Neural cell (in vitro differentiated cells): ENCODE measurements around the gene FLOT1. TPM values are rescaled to one million over a fixed set of nuclear protein-coding genes. Genes with fewer than 3 reads are reported as not detected.

ENCODE experiments used
- H2AFZ ChIP-seq: fragments of 200-600, 300-800 bp; sonication (generic), shearing (Covaris generic); 2 replicates; pipeline ENCODE4 v1.6.0; 2014; ENCODE audit warnings: low read depth, mild to moderate bottlenecking, antibody characterized with exemption, low read length, moderate library complexity
- H3F3A ChIP-seq: fragments of 200-600 bp; shearing (Covaris generic); 2 replicates; pipeline ENCODE4 v1.6.1; 2016; ENCODE audit warnings: mild to moderate bottlenecking, moderate library complexity, mixed read lengths, antibody characterized with exemption, low read length; ENCODE audit not compliant: insufficient read depth, poor library complexity, severe bottlenecking
- H3K27ac ChIP-seq: fragments of 200-600, 300-800 bp; sonication (generic), shearing (Covaris generic); 2 replicates; pipeline ENCODE4 v1.5.1; 2014; ENCODE audit warnings: mild to moderate bottlenecking, low read length, moderate library complexity
- H3K27me3 ChIP-seq: fragments of 300-800, 200-600 bp; sonication (generic), shearing (Covaris generic); 2 replicates; pipeline ENCODE4 v1.6.0; 2014; ENCODE audit warnings: mild to moderate bottlenecking, low read depth, low read length, moderate library complexity; ENCODE audit not compliant: insufficient read depth
- H3K36me3 ChIP-seq: fragments of 300-800, 200-600 bp; sonication (generic), shearing (Covaris generic); 2 replicates; pipeline ENCODE4 v1.5.1; 2014; ENCODE audit warnings: mild to moderate bottlenecking, antibody characterized with exemption, low read length, moderate library complexity; ENCODE audit not compliant: insufficient read depth
- H3K4me2 ChIP-seq: fragments of 300-800, 200-600 bp; sonication (generic), shearing (Covaris generic); 2 replicates; pipeline ENCODE4 v1.6.0; 2014; ENCODE audit warnings: mild to moderate bottlenecking, low read length
- H3K4me3 ChIP-seq: fragments of 300-800, 200-600 bp; sonication (generic), shearing (Covaris generic); 2 replicates; pipeline ENCODE4 v1.5.1; 2014; ENCODE audit warnings: mild to moderate bottlenecking, low read length, moderate library complexity
- H3K79me2 ChIP-seq: fragments of 200-600 bp; shearing (Covaris generic); replicated peaks from 2 replicates; pipeline ENCODE4 v1.6.0; 2014; ENCODE audit warnings: mild to moderate bottlenecking, low read length, moderate library complexity; ENCODE audit not compliant: insufficient read depth
- H3K9ac ChIP-seq: fragments of 300-800, 200-600 bp; sonication (generic), shearing (Covaris generic); 2 replicates; pipeline ENCODE4 v1.6.1; 2016; ENCODE audit warnings: mild to moderate bottlenecking, low read length, mixed read lengths
- H3K9me2 ChIP-seq: fragments of 200-600 bp; shearing (Covaris generic); 2 replicates; pipeline ENCODE4 v1.6.1; 2016; ENCODE audit warnings: mild to moderate bottlenecking, low read length, mixed read lengths; ENCODE audit not compliant: insufficient read depth
- H3K9me3 ChIP-seq: fragments of 200-600, 300-800 bp; sonication (generic), shearing (Covaris generic); 2 replicates; pipeline ENCODE4 v1.6.1; 2016; ENCODE audit warnings: mild to moderate bottlenecking, mixed run types, low read length, moderate library complexity, mixed read lengths
- H4K20me1 ChIP-seq: fragments of 200-600 bp; shearing (Covaris generic); 2 replicates; pipeline ENCODE4 v1.6.1; 2016; ENCODE audit warnings: mild to moderate bottlenecking, mixed run types; ENCODE audit not compliant: insufficient read depth
- EP300 ChIP-seq: fragments of 450-650 bp; conservative IDR thresholded peaks from 2 replicates; pipeline ENCODE4 v1.6.1; 2014; ENCODE audit warnings: antibody characterized with exemption, mild to moderate bottlenecking, moderate library complexity; ENCODE audit not compliant: poor library complexity, severe bottlenecking
- EZH2 ChIP-seq: fragments of 200-600, 300-800 bp; shearing (Covaris generic), sonication (generic); IDR thresholded peaks from 2 replicates; pipeline ENCODE4 v1.6.1; 2014; ENCODE audit warnings: antibody characterized with exemption, low read length, borderline replicate concordance, mild to moderate bottlenecking; ENCODE audit not compliant: insufficient read depth, poor library complexity, severe bottlenecking
- MXI1 ChIP-seq: fragments of 450-650 bp; conservative IDR thresholded peaks from 2 replicates; pipeline ENCODE4 v1.6.1; 2014; ENCODE audit warnings: antibody characterized with exemption, mild to moderate bottlenecking; ENCODE audit not compliant: poor library complexity, severe bottlenecking
- POLR2AphosphoS5 ChIP-seq: IDR thresholded peaks from 2 replicates; pipeline ENCODE4 v1.6.1; 2012
- RAD21 ChIP-seq: fragments of 450-650 bp; conservative IDR thresholded peaks from 2 replicates; pipeline ENCODE4 v1.6.1; 2014; ENCODE audit warnings: antibody characterized with exemption, mild to moderate bottlenecking, moderate library complexity
- SMC3 ChIP-seq: fragments of 450-650 bp; conservative IDR thresholded peaks from 2 replicates; pipeline ENCODE4 v1.6.1; 2014; ENCODE audit warnings: antibody characterized with exemption, mild to moderate bottlenecking, moderate library complexity; ENCODE audit not compliant: poor library complexity
- TAF1 ChIP-seq: IDR thresholded peaks from 2 replicates; pipeline ENCODE4 v1.6.1; 2012; ENCODE audit warnings: low read depth
- polyA plus RNA-seq: library from polyadenylated mRNA; depleted of rRNA; stranded (reverse); fragments of >200 nt; gene quantifications from 2 replicates; pipeline ENCODE4 v1.2.3, GENCODE V29; 2014
- TF ChIP-seq, protein P1 (sequence below): fragments of 450-650 bp; IDR thresholded peaks from 2 replicates; pipeline ENCODE4 v1.5.1; 2014; ENCODE audit warnings: antibody characterized with exemption, mild to moderate bottlenecking, moderate library complexity; ENCODE audit not compliant: poor library complexity, severe bottlenecking
- TF ChIP-seq, protein P2 (sequence below): IDR thresholded peaks from 2 replicates; pipeline ENCODE4 v1.6.1; 2012; ENCODE audit warnings: borderline replicate concordance

Gene FLOT1
- polyA plus RNA-seq, 1 donor from 2014 or later: 72.7 TPM

DNA sequence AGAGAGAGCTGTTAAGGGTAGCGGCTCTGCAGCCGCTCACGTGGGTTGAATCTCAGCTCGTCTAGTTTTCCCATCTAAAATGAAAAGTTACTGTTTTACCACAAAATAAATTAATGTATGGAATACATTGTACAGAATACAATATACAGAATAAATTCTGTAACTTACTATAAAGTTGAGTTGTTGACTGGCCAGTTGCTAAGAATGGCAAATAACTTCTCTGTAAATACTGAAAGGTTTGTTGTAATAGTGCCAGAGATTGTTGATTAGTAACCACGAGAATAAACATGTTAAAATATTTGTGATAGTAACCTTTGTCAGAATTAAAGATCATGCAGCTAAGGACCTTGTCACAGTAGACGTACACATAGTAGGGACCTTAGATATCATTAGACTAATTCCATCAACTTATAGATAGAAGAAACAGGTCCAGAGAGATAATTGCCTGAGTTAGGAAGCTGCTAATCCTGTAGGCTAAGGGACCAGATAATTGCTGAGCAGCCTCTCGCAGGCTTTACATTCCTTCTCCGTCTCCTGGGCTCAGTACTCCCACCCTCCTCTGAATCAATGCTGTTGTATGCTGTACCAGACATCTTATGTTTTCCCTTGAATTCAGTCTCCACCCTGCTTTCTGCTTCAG is 51.2 kb downstream of the FLOT1 start:
- Histone ChIP-seq H3K4me3 (peak overlapping the region; percentile 77), H4K20me1 (no peaks in the 10 kb centered on the region), H3K9ac (peak overlapping the region; percentile 87), H3K9me3 (no peaks in the 10 kb centered on the region), H2AFZ (peak overlapping the region; percentile 75), H3K27me3 (no peaks in the 10 kb centered on the region), H3K4me2 (peak overlapping the region; percentile 70), H3K79me2 (peaks cover 35% of the 10 kb centered on the region), H3K27ac (peak overlapping the region; percentile 92), H3K9me2 (no peaks in the 10 kb centered on the region), H3K36me3 (no peaks in the 10 kb centered on the region), H3F3A (no peaks in the 10 kb centered on the region)
- TF ChIP-seq EP300 (no peak), TAF1 (no peak), SMC3 (no peak), EZH2 (no peak), RAD21 (no peak), POLR2AphosphoS5 (no peak), MXI1 (no peak)
- TF ChIP-seq, protein P1, sequence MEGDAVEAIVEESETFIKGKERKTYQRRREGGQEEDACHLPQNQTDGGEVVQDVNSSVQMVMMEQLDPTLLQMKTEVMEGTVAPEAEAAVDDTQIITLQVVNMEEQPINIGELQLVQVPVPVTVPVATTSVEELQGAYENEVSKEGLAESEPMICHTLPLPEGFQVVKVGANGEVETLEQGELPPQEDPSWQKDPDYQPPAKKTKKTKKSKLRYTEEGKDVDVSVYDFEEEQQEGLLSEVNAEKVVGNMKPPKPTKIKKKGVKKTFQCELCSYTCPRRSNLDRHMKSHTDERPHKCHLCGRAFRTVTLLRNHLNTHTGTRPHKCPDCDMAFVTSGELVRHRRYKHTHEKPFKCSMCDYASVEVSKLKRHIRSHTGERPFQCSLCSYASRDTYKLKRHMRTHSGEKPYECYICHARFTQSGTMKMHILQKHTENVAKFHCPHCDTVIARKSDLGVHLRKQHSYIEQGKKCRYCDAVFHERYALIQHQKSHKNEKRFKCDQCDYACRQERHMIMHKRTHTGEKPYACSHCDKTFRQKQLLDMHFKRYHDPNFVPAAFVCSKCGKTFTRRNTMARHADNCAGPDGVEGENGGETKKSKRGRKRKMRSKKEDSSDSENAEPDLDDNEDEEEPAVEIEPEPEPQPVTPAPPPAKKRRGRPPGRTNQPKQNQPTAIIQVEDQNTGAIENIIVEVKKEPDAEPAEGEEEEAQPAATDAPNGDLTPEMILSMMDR: no peak
- TF ChIP-seq, protein P2, sequence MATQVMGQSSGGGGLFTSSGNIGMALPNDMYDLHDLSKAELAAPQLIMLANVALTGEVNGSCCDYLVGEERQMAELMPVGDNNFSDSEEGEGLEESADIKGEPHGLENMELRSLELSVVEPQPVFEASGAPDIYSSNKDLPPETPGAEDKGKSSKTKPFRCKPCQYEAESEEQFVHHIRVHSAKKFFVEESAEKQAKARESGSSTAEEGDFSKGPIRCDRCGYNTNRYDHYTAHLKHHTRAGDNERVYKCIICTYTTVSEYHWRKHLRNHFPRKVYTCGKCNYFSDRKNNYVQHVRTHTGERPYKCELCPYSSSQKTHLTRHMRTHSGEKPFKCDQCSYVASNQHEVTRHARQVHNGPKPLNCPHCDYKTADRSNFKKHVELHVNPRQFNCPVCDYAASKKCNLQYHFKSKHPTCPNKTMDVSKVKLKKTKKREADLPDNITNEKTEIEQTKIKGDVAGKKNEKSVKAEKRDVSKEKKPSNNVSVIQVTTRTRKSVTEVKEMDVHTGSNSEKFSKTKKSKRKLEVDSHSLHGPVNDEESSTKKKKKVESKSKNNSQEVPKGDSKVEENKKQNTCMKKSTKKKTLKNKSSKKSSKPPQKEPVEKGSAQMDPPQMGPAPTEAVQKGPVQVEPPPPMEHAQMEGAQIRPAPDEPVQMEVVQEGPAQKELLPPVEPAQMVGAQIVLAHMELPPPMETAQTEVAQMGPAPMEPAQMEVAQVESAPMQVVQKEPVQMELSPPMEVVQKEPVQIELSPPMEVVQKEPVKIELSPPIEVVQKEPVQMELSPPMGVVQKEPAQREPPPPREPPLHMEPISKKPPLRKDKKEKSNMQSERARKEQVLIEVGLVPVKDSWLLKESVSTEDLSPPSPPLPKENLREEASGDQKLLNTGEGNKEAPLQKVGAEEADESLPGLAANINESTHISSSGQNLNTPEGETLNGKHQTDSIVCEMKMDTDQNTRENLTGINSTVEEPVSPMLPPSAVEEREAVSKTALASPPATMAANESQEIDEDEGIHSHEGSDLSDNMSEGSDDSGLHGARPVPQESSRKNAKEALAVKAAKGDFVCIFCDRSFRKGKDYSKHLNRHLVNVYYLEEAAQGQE: no peak

DNA sequence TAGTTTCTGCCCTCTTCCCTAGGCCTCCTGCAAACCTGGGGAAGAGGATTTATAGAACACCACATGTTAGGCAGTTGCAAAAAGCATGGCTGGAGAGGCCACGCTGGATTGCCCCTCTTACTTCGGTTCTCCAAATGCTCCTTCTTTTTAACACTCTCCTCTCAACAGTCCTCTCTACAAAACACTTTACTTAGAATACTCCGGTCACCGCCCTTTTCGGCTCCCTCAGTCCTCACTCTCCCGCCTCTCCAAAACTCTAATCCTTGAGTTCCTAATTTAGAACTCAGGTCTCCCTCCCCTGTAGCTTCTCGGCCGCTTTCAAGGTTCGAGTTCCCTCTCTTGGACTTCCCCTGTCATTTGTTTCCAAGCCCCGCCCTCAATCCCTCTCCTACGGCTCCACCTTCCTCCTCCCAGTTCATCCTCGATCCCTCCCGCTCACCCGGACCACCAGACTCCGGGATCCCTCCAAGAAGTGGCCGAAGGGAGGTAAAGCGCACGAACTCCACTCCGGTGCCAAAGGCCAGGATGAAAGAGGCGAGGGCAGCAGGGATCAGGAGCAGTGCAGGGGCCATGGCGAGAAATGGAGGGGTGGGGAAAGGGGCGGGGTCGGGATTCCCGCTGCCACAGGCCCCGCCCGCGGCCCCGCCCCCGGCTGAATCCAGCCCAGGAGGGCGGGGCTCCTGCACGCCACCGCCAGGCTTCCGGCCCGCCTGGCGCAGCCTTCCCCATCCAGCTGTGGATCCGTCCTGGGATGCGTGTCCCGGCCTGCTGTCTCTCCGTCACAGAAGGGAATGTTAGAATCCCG is 51.9 kb downstream of the FLOT1 start, which contains the start of gene NRM:
Gene NRM, minus strand, starts transcription at position 582 of the 805 bp plus-strand sequence. Its CDS starts 10 bp downstream, at position 572.
- Histone ChIP-seq H3K9ac (peak within 1 kb of the TSS; percentile 87), H3F3A (no peaks in the 10 kb centered on the region), H3K9me3 (no peaks in the 10 kb centered on the region), H3K79me2 (peaks cover 42% of the 10 kb centered on the region), H3K4me2 (peak within 1 kb of the TSS; percentile 77), H3K36me3 (no peaks in the 10 kb centered on the region), H3K27ac (peak within 1 kb of the TSS; percentile 92), H3K9me2 (no peaks in the 10 kb centered on the region), H3K27me3 (no peaks in the 10 kb centered on the region), H3K4me3 (peak within 1 kb of the TSS; percentile 77), H4K20me1 (no peaks in the 10 kb centered on the region), H2AFZ (peak within 1 kb of the TSS; percentile 75)
- TF ChIP-seq, protein P1: no peak
- TF ChIP-seq SMC3: peak; percentile 12
- peak; percentile 69 for TF ChIP-seq POLR2AphosphoS5
- peak; percentile 15 for TF ChIP-seq EP300
- no peak for TF ChIP-seq EZH2
- peak; percentile 43 for TF ChIP-seq MXI1
- TF ChIP-seq RAD21: no peak
- TF ChIP-seq TAF1: peak; percentile 51
- TF ChIP-seq, protein P2: peak; percentile 61
